Bladder microvascular endothelial cell (primary cell): ENCODE data around the gene ERP44. TPM values are rescaled to one million over a fixed set of nuclear protein-coding genes. Genes with fewer than 3 reads are reported as not detected.

Source experiments
- total RNA-seq: library from RNA; depleted of rRNA; stranded (reverse); fragments of >200 nt; gene quantifications from 2 replicates; pipeline ENCODE4 v1.2.3, GENCODE V29; 2014

ERP44 gene
- total RNA-seq: 5.3 and 14.3 TPM in 2 replicates

DNA sequence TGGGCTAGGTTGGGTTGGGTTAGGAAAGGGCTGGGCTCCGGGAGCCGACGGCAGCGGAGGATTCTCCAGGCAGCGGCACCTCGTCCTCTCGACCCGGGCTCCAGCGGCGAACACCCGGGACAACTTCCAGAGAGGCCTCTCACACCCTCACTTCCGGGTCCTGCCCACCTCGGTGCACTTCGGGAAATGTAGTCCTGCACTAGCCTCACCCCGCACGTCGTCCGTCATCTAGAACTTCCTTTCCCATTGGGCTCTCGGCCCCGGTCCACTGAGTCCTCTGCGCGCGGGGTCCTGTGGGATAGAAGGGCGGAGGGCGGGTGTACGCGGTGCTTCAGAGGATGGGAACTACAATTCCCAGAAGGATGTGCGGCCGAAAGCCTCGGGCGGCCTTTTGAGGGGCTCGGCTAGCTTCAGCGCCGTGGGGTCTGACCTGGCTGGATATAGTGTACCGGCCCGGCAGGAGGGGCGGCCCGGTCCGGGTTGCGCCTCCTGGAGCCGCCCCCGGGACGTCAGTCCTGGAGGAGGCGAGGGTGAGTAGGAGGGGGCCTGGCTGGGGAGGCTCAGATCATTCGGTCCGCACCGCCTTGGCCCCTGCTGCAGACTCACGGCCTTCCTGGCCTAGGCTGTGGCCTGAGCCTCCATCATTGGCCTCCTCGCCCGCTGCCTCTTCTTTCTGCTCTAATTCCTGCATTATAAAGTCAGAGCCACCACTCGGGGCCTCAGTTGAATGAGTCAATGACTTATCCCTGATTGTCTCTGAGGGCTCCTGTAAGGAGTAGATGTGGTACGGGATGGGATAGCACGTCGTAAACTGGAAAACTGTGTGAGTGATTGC, at the start of gene ERP44, which contains the start of gene INVS:
TSS of gene ERP44 (minus strand) at position 114 of the 835 bp plus-strand sequence. CDS start 160 bp downstream, outside the sequence.
TSS of gene INVS (plus strand) at position 357 of the 835 bp plus-strand sequence. CDS start 5,279 bp downstream, outside the sequence.

Other genes starting within 250 kb of the ERP44 start
- gene STX17, start 192.3 kb downstream of the ERP44 start, total RNA-seq: 10.0 and 17.0 TPM in 2 replicates
- 19.1 and 37.6 TPM in 2 replicates for gene INVS, start 243 bp upstream of the ERP44 start, total RNA-seq